Measurements from ENCODE around the gene MGAT2. TPM values are rescaled to one million over a fixed set of nuclear protein-coding genes. Genes with fewer than 3 reads are reported as not detected.

The MGAT2 gene
- total RNA-seq, 1 donor from 2014 or later: 45.0 TPM

DNA sequence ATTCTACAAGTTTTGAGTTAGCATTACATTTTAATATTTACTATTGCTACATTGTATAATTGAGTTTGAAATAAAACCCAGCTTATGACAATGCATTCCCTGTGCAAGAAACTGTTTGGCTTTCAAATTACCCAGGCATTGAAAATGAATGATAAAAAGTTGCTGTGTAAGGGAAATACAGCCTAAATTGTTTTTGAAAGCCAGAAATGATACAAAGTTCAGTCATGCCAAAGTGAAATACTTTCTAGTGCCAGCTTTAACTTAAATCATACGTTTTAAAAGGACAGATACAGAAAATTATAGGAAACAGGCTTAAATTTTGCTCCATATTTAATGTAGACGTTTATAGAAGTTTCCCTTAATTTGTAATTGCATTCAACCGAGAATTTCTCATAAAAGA is 2.8 kb downstream of the MGAT2 start:
- TF ChIP-seq, protein P1, sequence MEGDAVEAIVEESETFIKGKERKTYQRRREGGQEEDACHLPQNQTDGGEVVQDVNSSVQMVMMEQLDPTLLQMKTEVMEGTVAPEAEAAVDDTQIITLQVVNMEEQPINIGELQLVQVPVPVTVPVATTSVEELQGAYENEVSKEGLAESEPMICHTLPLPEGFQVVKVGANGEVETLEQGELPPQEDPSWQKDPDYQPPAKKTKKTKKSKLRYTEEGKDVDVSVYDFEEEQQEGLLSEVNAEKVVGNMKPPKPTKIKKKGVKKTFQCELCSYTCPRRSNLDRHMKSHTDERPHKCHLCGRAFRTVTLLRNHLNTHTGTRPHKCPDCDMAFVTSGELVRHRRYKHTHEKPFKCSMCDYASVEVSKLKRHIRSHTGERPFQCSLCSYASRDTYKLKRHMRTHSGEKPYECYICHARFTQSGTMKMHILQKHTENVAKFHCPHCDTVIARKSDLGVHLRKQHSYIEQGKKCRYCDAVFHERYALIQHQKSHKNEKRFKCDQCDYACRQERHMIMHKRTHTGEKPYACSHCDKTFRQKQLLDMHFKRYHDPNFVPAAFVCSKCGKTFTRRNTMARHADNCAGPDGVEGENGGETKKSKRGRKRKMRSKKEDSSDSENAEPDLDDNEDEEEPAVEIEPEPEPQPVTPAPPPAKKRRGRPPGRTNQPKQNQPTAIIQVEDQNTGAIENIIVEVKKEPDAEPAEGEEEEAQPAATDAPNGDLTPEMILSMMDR (IDR thresholded peaks at IDR 0.05; ENCODE audit: insufficient read depth, low read length, severe bottlenecking): no peak
- no peaks in the 10 kb centered on the region for H3K27me3 ChIP-seq (ENCODE audit: control insufficient read depth, insufficient read depth, low read length)
- no peak for DNase-seq (ENCODE audit: low read depth)
- FAIRE-seq: no peak
- H3K36me3 ChIP-seq (ENCODE audit: control insufficient read depth, insufficient read depth, low read length): peaks cover 1% of the 10 kb centered on the region
- H3K4me3 ChIP-seq (ENCODE audit: low read depth, low read length): no peak overlapping the region

DNA sequence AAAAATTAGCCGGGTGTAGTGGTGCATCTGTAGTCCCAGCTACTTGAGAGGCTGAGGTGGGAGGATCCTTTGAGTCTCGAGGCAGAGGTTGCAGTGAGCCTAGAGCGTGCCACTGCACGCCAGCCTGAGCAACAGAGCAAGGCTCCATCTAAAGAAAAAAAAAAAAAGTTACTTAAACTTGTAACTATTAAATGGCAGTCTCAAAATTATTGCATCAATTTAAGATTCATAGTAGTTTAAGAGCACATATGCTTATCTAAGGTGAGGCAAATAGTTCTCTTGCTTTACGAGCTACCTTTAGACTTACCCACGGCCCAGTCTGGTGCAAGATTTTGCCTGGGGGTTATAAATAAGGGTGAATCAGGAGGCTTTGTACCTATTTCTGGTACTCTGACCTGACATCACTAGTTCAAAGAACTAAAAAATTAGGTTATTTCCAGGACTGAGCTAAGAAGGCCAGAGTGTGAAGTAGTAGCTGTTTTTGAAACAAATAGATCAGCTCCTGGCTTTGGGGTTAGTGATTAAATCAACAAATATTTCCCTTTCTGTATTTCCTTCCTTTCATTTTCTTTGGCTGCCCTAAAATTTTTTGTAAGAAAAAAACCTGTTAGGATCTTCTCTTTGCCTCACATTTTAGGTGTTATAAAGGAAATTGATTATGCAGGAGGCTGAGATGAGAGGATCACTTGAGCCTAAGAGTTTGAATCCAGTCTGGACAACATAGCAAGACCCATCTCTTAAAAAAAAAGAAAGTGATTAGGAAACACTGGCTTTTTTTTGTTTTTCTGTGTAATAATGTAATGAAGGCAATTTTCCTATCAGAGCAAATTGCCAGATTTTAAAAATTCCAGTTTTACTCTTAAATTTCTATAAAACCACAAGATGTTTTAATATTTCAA is 3.6 kb downstream of the MGAT2 start:
- DNase-seq (ENCODE audit: low read depth): peak; percentile 83
- H3K27me3 ChIP-seq (ENCODE audit: control insufficient read depth, insufficient read depth, low read length): no peaks in the 10 kb centered on the region
- FAIRE-seq: no peak
- H3K4me3 ChIP-seq (ENCODE audit: low read depth, low read length): no peak overlapping the region
- TF ChIP-seq, protein P1 (IDR thresholded peaks at IDR 0.05; ENCODE audit: insufficient read depth, low read length, severe bottlenecking): no peak
- peaks cover 1% of the 10 kb centered on the region for H3K36me3 ChIP-seq (ENCODE audit: control insufficient read depth, insufficient read depth, low read length)

- peak overlapping the region; percentile 90 for H3K4me3 ChIP-seq (ENCODE audit: low read depth, low read length)
- TF ChIP-seq, protein P1 (IDR thresholded peaks at IDR 0.05; ENCODE audit: insufficient read depth, low read length, severe bottlenecking): peak; percentile 88
- FAIRE-seq: no peak
- DNase-seq (ENCODE audit: low read depth): peak; percentile 82
- H3K36me3 ChIP-seq (ENCODE audit: control insufficient read depth, insufficient read depth, low read length): peaks cover 2% of the 10 kb centered on the region
- no peaks in the 10 kb centered on the region for H3K27me3 ChIP-seq (ENCODE audit: control insufficient read depth, insufficient read depth, low read length)
These were observed 13.3 kb downstream of the MGAT2 start for GRCh38 chr14:49633640-49634546.

- DNase-seq (ENCODE audit: low read depth) (peak; percentile 60), FAIRE-seq (no peak)
- Histone ChIP-seq H3K4me3 (ENCODE audit: low read depth, low read length) (peak within 1 kb of the TSS; percentile 90), H3K36me3 (ENCODE audit: control insufficient read depth, insufficient read depth, low read length) (peaks cover 2% of the 10 kb centered on the region), H3K27me3 (ENCODE audit: control insufficient read depth, insufficient read depth, low read length) (no peaks in the 10 kb centered on the region)
- TF ChIP-seq, protein P1 (IDR thresholded peaks at IDR 0.05; ENCODE audit: insufficient read depth, low read length, severe bottlenecking): no peak
These were observed 14.1 kb downstream of the MGAT2 start, which contains the start of gene DNAAF2 for GRCh38 chr14:49634547-49635334. TSS of gene DNAAF2 (minus strand) at chr14:49635244. CDS start at chr14:49635149, 95 bp downstream.

DNA sequence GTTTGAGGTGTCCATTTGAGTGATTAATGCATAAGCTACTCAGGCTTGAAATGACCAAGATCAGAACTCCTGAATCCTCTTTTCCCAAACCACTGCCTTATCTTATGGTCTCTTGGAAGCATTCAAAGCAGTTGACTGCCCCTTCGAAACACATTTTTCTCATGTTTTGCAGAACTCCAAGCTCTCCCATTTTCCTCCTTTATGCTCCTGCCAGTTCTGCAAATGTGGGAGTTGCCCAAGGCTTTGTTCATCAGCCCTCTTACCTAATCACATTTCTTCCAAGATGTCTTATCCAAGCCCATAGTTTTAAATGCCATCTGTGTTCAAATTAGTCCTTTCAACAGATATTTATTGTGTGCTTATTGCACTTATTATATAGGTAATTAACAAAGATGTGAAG is 16.3 kb downstream of the MGAT2 start:
- TF ChIP-seq, protein P1 (IDR thresholded peaks at IDR 0.05; ENCODE audit: insufficient read depth, low read length, severe bottlenecking): no peak
- no peak for DNase-seq (ENCODE audit: low read depth)
- H3K4me3 ChIP-seq (ENCODE audit: low read depth, low read length): no peak overlapping the region
- H3K36me3 ChIP-seq (ENCODE audit: control insufficient read depth, insufficient read depth, low read length): peaks cover 2% of the 10 kb centered on the region
- FAIRE-seq: no peak
- H3K27me3 ChIP-seq (ENCODE audit: control insufficient read depth, insufficient read depth, low read length): no peaks in the 10 kb centered on the region

All from bronchial epithelial cell (primary cell).